HG03159 (cell line): Measurements from ENCODE around the gene GOLGA8N.

Experiments
- ATAC-seq: cut with Tn5 transposase; IDR thresholded peaks from one replicate; pipeline ENCODE4 v1.9.1; 2021; ENCODE audit warnings: mild to moderate bottlenecking, moderate library complexity; ENCODE audit not compliant: unreplicated experiment

The GOLGA8N gene

DNA sequence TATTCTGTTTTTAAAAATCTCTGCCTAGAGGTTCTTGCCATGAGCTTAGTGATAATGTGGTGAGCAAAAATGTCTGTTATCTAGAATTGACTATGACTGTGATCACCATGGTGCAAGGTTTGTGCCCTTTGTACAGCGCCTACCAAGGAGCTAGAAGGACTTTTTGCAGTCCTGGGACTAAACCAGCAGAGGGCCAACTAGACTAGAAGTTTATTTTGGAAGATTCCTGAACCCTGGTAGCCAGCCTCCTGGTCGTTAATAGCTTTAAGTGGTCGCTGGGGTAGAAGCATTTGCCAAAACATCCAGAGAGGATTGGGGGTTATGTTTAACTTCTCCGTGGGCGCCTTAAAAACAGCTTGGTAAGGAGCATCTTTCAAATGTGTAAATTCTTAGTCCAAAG lies 56.1 kb downstream of the GOLGA8N start:
- ATAC-seq, result no peak

- no peak for ATAC-seq
Observed at GRCh38 chr15:32651229-32651837, 58.1 kb downstream of the GOLGA8N start.

DNA sequence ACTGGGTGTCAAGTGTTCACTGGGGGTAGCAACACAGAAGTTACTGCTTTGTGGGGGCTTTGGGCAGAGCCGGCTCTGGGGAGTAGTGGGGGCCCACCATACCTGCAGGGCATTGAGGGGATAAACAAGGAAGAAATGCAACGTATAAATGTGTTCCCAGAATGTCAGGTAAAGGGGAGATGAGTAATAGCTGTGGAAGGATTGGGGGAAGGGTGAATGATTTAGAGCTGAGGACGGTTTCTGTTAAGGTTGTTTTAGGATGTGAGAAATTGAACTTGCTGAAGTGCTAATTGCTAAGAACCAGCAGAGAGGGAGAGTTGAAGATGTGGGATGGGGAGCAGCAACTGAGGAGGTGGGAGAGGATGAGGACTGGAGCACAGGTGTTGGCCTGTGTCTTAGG lies 58.9 kb downstream of the GOLGA8N start:
- no peak for ATAC-seq

GRCh38 chr15:32656091-32656490 lies 62.8 kb downstream of the GOLGA8N start:
- no peak for ATAC-seq

DNA sequence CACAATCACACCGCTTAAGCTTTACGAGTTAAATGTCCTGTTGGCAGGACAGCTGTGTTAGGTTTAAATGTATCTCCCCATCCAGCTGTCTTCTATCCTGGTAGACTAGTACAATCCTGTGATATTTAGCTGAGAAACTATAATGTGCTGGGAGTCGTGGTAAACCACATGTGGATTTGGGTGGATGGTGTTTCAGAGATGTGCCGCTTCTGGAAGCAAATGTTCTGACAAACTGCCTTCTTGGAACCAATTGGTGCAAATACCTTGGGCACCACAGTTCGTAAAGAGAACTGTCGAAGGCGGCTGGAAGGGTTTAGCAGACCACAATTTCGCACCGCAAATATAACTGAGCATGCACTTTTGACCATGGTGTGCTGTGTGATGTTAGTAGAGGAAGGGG lies 63.2 kb downstream of the GOLGA8N start:
- no peak for ATAC-seq
